HepG2 (cell line): ENCODE data around the gene TUT7. TPM values are rescaled to one million over a fixed set of nuclear protein-coding genes. Genes with fewer than 3 reads are reported as not detected.
A peak's percentile ranks its signal among the peaks of the same experiment; 100 is the strongest.

ENCODE experiments used
- ARID4A ChIP-seq: sonication (generic); formaldehyde crosslinking; IDR thresholded peaks from 2 replicates; pipeline ENCODE4 v1.5.0; 2020; ENCODE audit warnings: mild to moderate bottlenecking, missing genetic modification reagents, borderline replicate concordance
- ATF2 ChIP-seq: sonication (generic); formaldehyde crosslinking; IDR thresholded peaks from 2 replicates; pipeline ENCODE4 v1.4.0; 2020; ENCODE audit warnings: missing genetic modification reagents
- CBX5 ChIP-seq: sonication (generic); formaldehyde crosslinking; IDR thresholded peaks from 2 replicates; pipeline ENCODE4 v1.4.0; 2020; ENCODE audit warnings: missing genetic modification reagents, borderline replicate concordance
- EHMT2 ChIP-seq: fragments of 200-600 bp; sonication (generic); IDR thresholded peaks from 2 replicates; pipeline ENCODE4 v1.7.0; 2017; ENCODE audit warnings: antibody characterized with exemption, low read depth, low read length, borderline replicate concordance
- GMEB2 ChIP-seq: IDR thresholded peaks from 2 replicates; pipeline ENCODE4 v1.6.1; 2016; ENCODE audit warnings: missing biosample characterization, missing genetic modification reagents, low read depth
- GTF3A ChIP-seq: sonication (generic); formaldehyde crosslinking; conservative IDR thresholded peaks from 2 replicates; pipeline ENCODE4 v1.4.0; 2020; ENCODE audit warnings: mild to moderate bottlenecking, missing genetic modification reagents
- HMGXB4 ChIP-seq, 2 experiments: sonication (generic) in 1 of 2; formaldehyde crosslinking in 1 of 2; IDR thresholded peaks; 2 replicates each; pipeline versions ENCODE4 v1.4.0 to v1.6.1; 2018 to 2020; ENCODE audit warnings: missing genetic modification reagents in 2 of 2, borderline replicate concordance in 1 of 2, low read depth in 1 of 2, mild to moderate bottlenecking in 1 of 2, missing biosample characterization in 1 of 2
- RORA ChIP-seq: sonication (generic); formaldehyde crosslinking; IDR thresholded peaks from 2 replicates; pipeline ENCODE4 v1.5.0; 2020; ENCODE audit warnings: mild to moderate bottlenecking, missing genetic modification reagents, moderate library complexity
- SP1 ChIP-seq, 2 experiments: fragments of 450-650 bp in 1 of 2; sonication (generic) in 1 of 2; formaldehyde crosslinking in 1 of 2; IDR thresholded peaks; 2 replicates each; pipeline versions ENCODE4 v1.4.0 to v1.6.1; 2016 to 2020; ENCODE audit warnings: missing genetic modification reagents in 1 of 2
- SRY ChIP-seq: sonication (generic); formaldehyde crosslinking; IDR thresholded peaks from 2 replicates; pipeline ENCODE4 v1.8.0; 2022; ENCODE audit warnings: mild to moderate bottlenecking, missing genetic modification reagents
- TCF12 ChIP-seq, 2 experiments: fragments of 450-650 bp in 1 of 2; sonication (generic) in 1 of 2; formaldehyde crosslinking in 1 of 2; IDR thresholded peaks; 2 replicates each; pipeline versions ENCODE4 v1.6.1 to v1.8.0; 2017 to 2022; ENCODE audit warnings: antibody characterized with exemption in 1 of 2, mild to moderate bottlenecking in 1 of 2, missing genetic modification reagents in 1 of 2, moderate library complexity in 1 of 2
- ZNF296 ChIP-seq: sonication (generic); formaldehyde crosslinking; conservative IDR thresholded peaks from 2 replicates; pipeline ENCODE4 v1.5.0; 2020; ENCODE audit warnings: mild to moderate bottlenecking, missing genetic modification reagents
- ZNF790 ChIP-seq: sonication (generic); formaldehyde crosslinking; IDR thresholded peaks from 2 replicates; pipeline ENCODE4 v1.8.0; 2022; ENCODE audit warnings: missing genetic modification reagents, mild to moderate bottlenecking, borderline replicate concordance
- polyA plus RNA-seq, 8 experiments: library from polyadenylated mRNA; depleted of rRNA in 3 of 8; stranded (reverse) in 7 of 8; unstranded in 1 of 8; fragments of >200 nt; fragmentation: Illumina TruSeq in 4 of 8; extraction: Trizol in 4 of 8; gene quantifications; 2 replicates each; pipeline versions ENCODE4 v1.2.1 to v1.2.3, GENCODE V29; 2011 to 2016; ENCODE audit warnings: low read depth in 4 of 8, missing spikeins in 1 of 8, mixed read lengths in 1 of 8; ENCODE audit not compliant: insufficient read depth in 1 of 8
- total RNA-seq, 5 experiments: library from RNA; depleted of rRNA; stranded (reverse); fragments of >200 nt; fragmentation: Illumina TruSeq; extraction: Trizol; gene quantifications; 2 replicates each; pipeline ENCODE4 v1.2.3, GENCODE V29; 2016; ENCODE audit warnings: low read depth in 1 of 5

Gene TUT7
- total and polyA plus RNA-seq, 2 of the 13 experiments (the other 11 are each of a cell fraction or from before 2014, with no cell fraction given) = 12.0 to 19.4 TPM

GRCh38 chr9:86282077-86282978, 71.9 kb downstream of the TUT7 start, which contains the start of gene ISCA1 (continued):
- no peak; the same call in none of the 2 replicates for TF ChIP-seq GMEB2 (CRISPR knock-in tag)
- peak; percentile 19; the same call in 1 of the 2 replicates for TF ChIP-seq CBX5 (CRISPR knock-in tag)
- peak; percentile 50; the same call in 1 of the 2 replicates for TF ChIP-seq GTF3A (CRISPR knock-in tag)
- TF ChIP-seq TCF12 (IDR thresholded peaks at IDR 0.05) = no peak
- TF ChIP-seq TCF12 (CRISPR knock-in tag; IDR thresholded peaks at IDR 0.05) = 0 out of 2 replicates have a peak, but pooled peaks have one; percentile 49
- TF ChIP-seq HMGXB4 (CRISPR knock-in tag; IDR thresholded peaks at IDR 0.05; ENCODE audit: borderline replicate concordance in 1 of 2, low read depth in 1 of 2) = peak; percentile 15 to 89; a peak in 3 of 4 replicates
- TF ChIP-seq ATF2 (CRISPR knock-in tag) = peak; percentile 33; the same call in 1 of the 2 replicates
- TF ChIP-seq ZNF296 (CRISPR knock-in tag) = no peak
- TF ChIP-seq RORA (CRISPR knock-in tag) = no peak; the same call in 1 of the 2 replicates
- TF ChIP-seq ARID4A = peak; percentile 93; the same call in 1 of the 2 replicates
- no peak for TF ChIP-seq EHMT2
- TF ChIP-seq SP1 (IDR thresholded peaks at IDR 0.05) = no peak
- TF ChIP-seq SP1 (CRISPR knock-in tag; IDR thresholded peaks at IDR 0.05) = peak; percentile 87
- TF ChIP-seq SRY = 0 out of 2 replicates have a peak, but pooled peaks have one; percentile 15
- TF ChIP-seq ZNF790 (CRISPR knock-in tag) = no peak
